Measurements from ENCODE around the gene BLOC1S2. TPM values are rescaled to one million over a fixed set of nuclear protein-coding genes. Genes with fewer than 3 reads are reported as not detected.
A peak's percentile ranks its signal among the peaks of the same experiment; 100 is the strongest.

BLOC1S2 gene
- polyA plus RNA-seq, 1 of the 3 experiments (the other 2 are of a cell fraction), result 30.4 TPM

- TF ChIP-seq GATA2 (CRISPR knock-in tag; IDR thresholded peaks at IDR 0.05) (no peak), POLR2AphosphoS5 (IDR thresholded peaks at IDR 0.05; ENCODE audit: low read depth, low read length) (peak; percentile 85), EP300 (IDR thresholded peaks at IDR 0.05; ENCODE audit: borderline replicate concordance in 1 of 2, low read depth in 1 of 2, low read length in 1 of 2) (no peak), TAF1 (IDR thresholded peaks at IDR 0.05; ENCODE audit: borderline replicate concordance, low read depth, low read length) (peak; percentile 67), FOSL2 (IDR thresholded peaks at IDR 0.05; ENCODE audit: borderline replicate concordance, low read depth) (no peak), REST (IDR thresholded peaks at IDR 0.05; ENCODE audit: low read depth, low read length) (peak; percentile 78), TEAD4 (IDR thresholded peaks at IDR 0.05; ENCODE audit: borderline replicate concordance, insufficient read depth) (no peak)
Observed at GRCh38 chr10:100267239-100268104, 19.0 kb downstream of the BLOC1S2 start, which contains the start of gene CWF19L1 (continued).

GRCh38 chr10:100265821-100266485, 20.5 kb downstream of the BLOC1S2 start:
- CTCF ChIA-PET, result no interaction called here
- Histone ChIP-seq H4K20me1 (ENCODE audit: insufficient read depth) (no peaks in the 10 kb centered on the region), H3K79me2 (ENCODE audit: insufficient read depth) (peaks cover 53% of the 10 kb centered on the region), H3F3A (replicated peaks; ENCODE audit: insufficient read depth) (peaks cover 4% of the 10 kb centered on the region), H3K9me2 (no peaks in the 10 kb centered on the region), H3K4me1 (ENCODE audit: control insufficient read depth in 1 of 2, insufficient read depth in 2 of 2, low read depth in 1 of 2, low read length in 1 of 2) (peaks cover 0 to 3% of the 10 kb centered on the region in 2 experiments; a peak in 1 of 4 replicates), H3K27ac (ENCODE audit: low read depth in 2 of 2, low read length in 1 of 2) (no peak overlapping the region), H2AFZ (ENCODE audit: low read depth) (no peak overlapping the region), H3K36me3 (replicated peaks in 1 of 2; ENCODE audit: control insufficient read depth in 1 of 2, insufficient read depth in 2 of 2, low read length in 1 of 2) (peaks cover 6 to 7% of the 10 kb centered on the region in 2 experiments), H3K9ac (no peak overlapping the region), H3K4me2 (peak overlapping the region; percentile 89), H3K27me3 (ENCODE audit: insufficient read depth) (no peaks in the 10 kb centered on the region), H3K4me3 (ENCODE audit: low read depth in 2 of 2, low read length in 1 of 2) (peak overlapping the region in 1 of 2 experiments; percentile 88; a peak in 2 of 4 replicates), H3K9me3 (no peaks in the 10 kb centered on the region)
- TF ChIP-seq RFX5 (IDR thresholded peaks at IDR 0.05; ENCODE audit: low read length) (no peak), RAD21 (IDR thresholded peaks at IDR 0.05; ENCODE audit: low read length) (no peak), CHD2 (IDR thresholded peaks at IDR 0.05; ENCODE audit: low read length, partially characterized antibody) (no peak), TAF1 (IDR thresholded peaks at IDR 0.05; ENCODE audit: borderline replicate concordance, low read depth, low read length) (no peak), FOSL2 (IDR thresholded peaks at IDR 0.05; ENCODE audit: borderline replicate concordance, low read depth) (no peak), RXRA (IDR thresholded peaks at IDR 0.05; ENCODE audit: borderline replicate concordance, low read depth) (no peak), TEAD4 (IDR thresholded peaks at IDR 0.05; ENCODE audit: borderline replicate concordance, insufficient read depth) (no peak), RCOR1 (IDR thresholded peaks at IDR 0.05; ENCODE audit: low read length) (no peak), YY1 (IDR thresholded peaks at IDR 0.05; ENCODE audit: low read depth) (no peak), NRF1 (IDR thresholded peaks at IDR 0.05; ENCODE audit: low read depth, low read length) (no peak), EZH2phosphoT487 (IDR thresholded peaks at IDR 0.05; ENCODE audit: borderline replicate concordance, low read depth) (no peak), JUND (IDR thresholded peaks at IDR 0.05) (no peak), GATA2 (CRISPR knock-in tag; IDR thresholded peaks at IDR 0.05) (no peak)
- TF ChIP-seq, protein P1, sequence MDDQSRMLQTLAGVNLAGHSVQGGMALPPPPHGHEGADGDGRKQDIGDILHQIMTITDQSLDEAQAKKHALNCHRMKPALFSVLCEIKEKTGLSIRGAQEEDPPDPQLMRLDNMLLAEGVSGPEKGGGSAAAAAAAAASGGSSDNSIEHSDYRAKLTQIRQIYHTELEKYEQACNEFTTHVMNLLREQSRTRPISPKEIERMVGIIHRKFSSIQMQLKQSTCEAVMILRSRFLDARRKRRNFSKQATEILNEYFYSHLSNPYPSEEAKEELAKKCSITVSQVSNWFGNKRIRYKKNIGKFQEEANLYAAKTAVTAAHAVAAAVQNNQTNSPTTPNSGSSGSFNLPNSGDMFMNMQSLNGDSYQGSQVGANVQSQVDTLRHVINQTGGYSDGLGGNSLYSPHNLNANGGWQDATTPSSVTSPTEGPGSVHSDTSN (IDR thresholded peaks at IDR 0.05), result no peak
- TF ChIP-seq, protein P2, sequence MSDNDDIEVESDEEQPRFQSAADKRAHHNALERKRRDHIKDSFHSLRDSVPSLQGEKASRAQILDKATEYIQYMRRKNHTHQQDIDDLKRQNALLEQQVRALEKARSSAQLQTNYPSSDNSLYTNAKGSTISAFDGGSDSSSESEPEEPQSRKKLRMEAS (IDR thresholded peaks at IDR 0.05; ENCODE audit: low read depth), result no peak
- 91% methylated on average over 15 of the region's 15 CpGs for WGBS (ENCODE audit: low lambda C conversion rate)
- no peak for DNase-seq
- POLR2A ChIA-PET, result no interaction called here
